H9 (cell line): Measurements from ENCODE around the gene SERPINE1. TPM values are rescaled to one million over a fixed set of nuclear protein-coding genes. Genes with fewer than 3 reads are reported as not detected.

Experiments used
- DNase-seq: peaks from one replicate; pipeline ENCODE4 v3.0.0-alpha.2; 2017
- H2AFZ ChIP-seq: one replicate; pipeline ENCODE4 v1.6.1; 2013; ENCODE audit warnings: mild to moderate bottlenecking, low read length, control low read depth, moderate library complexity
- H2AK5ac ChIP-seq: 2 replicates; pipeline ENCODE4 v1.6.1; 2013; ENCODE audit warnings: low read length, control low read depth, mixed read lengths; ENCODE audit not compliant: insufficient read length
- H2BK120ac ChIP-seq: one replicate; pipeline ENCODE4 v1.6.1; 2013; ENCODE audit warnings: low read depth, mild to moderate bottlenecking, low read length, control low read depth, inconsistent platforms; ENCODE audit not compliant: poor library complexity, severe bottlenecking
- H2BK12ac ChIP-seq: 2 replicates; pipeline ENCODE4 v1.6.1; 2013; ENCODE audit warnings: low read length, control low read depth, mixed read lengths, low read depth; ENCODE audit not compliant: insufficient read length
- H2BK15ac ChIP-seq: 2 replicates; pipeline ENCODE4 v1.6.1; 2013; ENCODE audit warnings: low read depth, low read length, control low read depth
- H2BK20ac ChIP-seq: one replicate; pipeline ENCODE4 v1.6.1; 2013; ENCODE audit warnings: low read depth, mild to moderate bottlenecking, low read length, control low read depth, inconsistent platforms; ENCODE audit not compliant: poor library complexity, severe bottlenecking
- H2BK5ac ChIP-seq: 2 replicates; pipeline ENCODE4 v1.6.1; 2013; ENCODE audit warnings: low read length, control low read depth, mixed read lengths; ENCODE audit not compliant: insufficient read length
- H3K14ac ChIP-seq: 2 replicates; pipeline ENCODE4 v1.6.1; 2013; ENCODE audit warnings: low read length, control low read depth; ENCODE audit not compliant: insufficient read depth
- H3K18ac ChIP-seq: 2 replicates; pipeline ENCODE4 v1.6.1; 2013; ENCODE audit warnings: low read depth, mild to moderate bottlenecking, mixed read lengths, low read length, control low read depth; ENCODE audit not compliant: insufficient read length
- H3K23ac ChIP-seq: 2 replicates; pipeline ENCODE4 v1.6.1; 2013; ENCODE audit warnings: low read length, control low read depth, mixed read lengths, low read depth; ENCODE audit not compliant: insufficient read length
- H3K23me2 ChIP-seq: 2 replicates; pipeline ENCODE4 v1.6.1; 2013; ENCODE audit warnings: low read depth, mild to moderate bottlenecking, mixed read lengths, low read length, control low read depth; ENCODE audit not compliant: insufficient read length, poor library complexity, severe bottlenecking
- H3K27ac ChIP-seq: 2 replicates; pipeline ENCODE4 v1.5.1; 2013; ENCODE audit warnings: low read length, control low read depth, mixed read lengths, low read depth; ENCODE audit not compliant: insufficient read length
- H3K27me3 ChIP-seq: 2 replicates; pipeline ENCODE4 v1.6.1; 2013; ENCODE audit warnings: low read length, control low read depth, inconsistent platforms; ENCODE audit not compliant: insufficient read depth
- H3K4ac ChIP-seq: 2 replicates; pipeline ENCODE4 v1.6.1; 2013; ENCODE audit warnings: low read depth, mild to moderate bottlenecking, control low read depth, inconsistent platforms, low read length, moderate library complexity
- H3K4me1 ChIP-seq: 2 replicates; pipeline ENCODE4 v1.6.1; 2013; ENCODE audit warnings: low read length, control low read depth, inconsistent platforms; ENCODE audit not compliant: insufficient read depth
- H3K4me2 ChIP-seq: 2 replicates; pipeline ENCODE4 v1.6.1; 2013; ENCODE audit warnings: low read length, control low read depth, mixed read lengths; ENCODE audit not compliant: insufficient read length, insufficient read depth
- H3K56ac ChIP-seq: 2 replicates; pipeline ENCODE4 v1.6.1; 2013; ENCODE audit warnings: low read depth, mild to moderate bottlenecking, mixed read lengths, low read length, control low read depth; ENCODE audit not compliant: insufficient read length
- H3K79me1 ChIP-seq: 2 replicates; pipeline ENCODE4 v1.6.1; 2013; ENCODE audit warnings: low read depth, mild to moderate bottlenecking, moderate library complexity, low read length, control low read depth, inconsistent platforms; ENCODE audit not compliant: insufficient read depth, poor library complexity, severe bottlenecking
- H3K79me2 ChIP-seq: 2 replicates; pipeline ENCODE4 v1.6.1; 2013; ENCODE audit warnings: low read length, control low read depth, inconsistent platforms; ENCODE audit not compliant: insufficient read depth
- H3K9ac ChIP-seq: 2 replicates; pipeline ENCODE4 v1.6.1; 2013; ENCODE audit warnings: low read length, control low read depth, mixed read lengths; ENCODE audit not compliant: insufficient read length; ENCODE audit errors: extremely low read depth
- H3K9me3 ChIP-seq: one replicate; pipeline ENCODE4 v1.6.1; 2013; ENCODE audit warnings: low read depth, low read length, inconsistent platforms; ENCODE audit not compliant: control insufficient read depth
- H3T11ph ChIP-seq: one replicate; pipeline ENCODE4 v1.6.1; 2013; ENCODE audit warnings: mild to moderate bottlenecking, low read length, control low read depth, inconsistent platforms
- H4K20me1 ChIP-seq: one replicate; pipeline ENCODE4 v1.6.1; 2013; ENCODE audit not compliant: control insufficient read depth, insufficient read length, insufficient read depth
- H4K5ac ChIP-seq: 2 replicates; pipeline ENCODE4 v1.6.1; 2013; ENCODE audit warnings: low read depth, mild to moderate bottlenecking, mixed read lengths, low read length, control low read depth; ENCODE audit not compliant: insufficient read length
- H4K8ac ChIP-seq: replicated peaks from 2 replicates; pipeline ENCODE4 v1.6.1; 2013; ENCODE audit warnings: low read length, control low read depth, mixed read lengths, low read depth; ENCODE audit not compliant: insufficient read length
- H4K91ac ChIP-seq: 2 replicates; pipeline ENCODE4 v1.6.1; 2013; ENCODE audit warnings: low read depth, mild to moderate bottlenecking, moderate library complexity, mixed read lengths, low read length, control low read depth; ENCODE audit not compliant: insufficient read length
- H3K27ac Mint-ChIP-seq, 3 experiments: 2 replicates in 2 of 3; 3 replicates in 1 of 3; pipeline ENCODE4 v1.8.0; 2020 to 2021; ENCODE audit warnings: mixed read lengths in 3 of 3, mild to moderate bottlenecking in 1 of 3, moderate library complexity in 1 of 3
- H3K27me3 Mint-ChIP-seq: 2 replicates; pipeline ENCODE4 v1.8.0; 2021; ENCODE audit warnings: low read depth, mild to moderate bottlenecking, moderate library complexity, mixed read lengths
- H3K36me3 Mint-ChIP-seq, 3 experiments: 2 replicates in 2 of 3; 3 replicates in 1 of 3; pipeline ENCODE4 v1.8.0; 2020 to 2021; ENCODE audit warnings: low read depth in 3 of 3, mixed read lengths in 3 of 3; ENCODE audit not compliant: insufficient read depth in 1 of 3
- H3K4me1 Mint-ChIP-seq, 2 experiments: 2 replicates each; pipeline ENCODE4 v1.8.0; 2020; ENCODE audit warnings: mixed read lengths in 2 of 2
- H3K4me3 Mint-ChIP-seq, 2 experiments: 2 replicates in 1 of 2; 3 replicates in 1 of 2; pipeline ENCODE4 v1.8.0; 2020 to 2021; ENCODE audit warnings: mild to moderate bottlenecking in 2 of 2, mixed read lengths in 2 of 2, moderate library complexity in 1 of 2
- H3K9me3 Mint-ChIP-seq, 2 experiments: 2 replicates in 1 of 2; 3 replicates in 1 of 2; pipeline ENCODE4 v1.8.0; 2020; ENCODE audit warnings: mild to moderate bottlenecking in 2 of 2, mixed read lengths in 2 of 2, moderate library complexity in 1 of 2
- CTCF ChIP-seq: fragments of 200-600 bp; sonication (generic); conservative IDR thresholded peaks from 3 replicates; pipeline ENCODE4 v1.8.0; 2021; ENCODE audit warnings: antibody characterized with exemption, mild to moderate bottlenecking
- WGBS: extraction: QIAGEN DNeasy Blood & Tissue Kit; methylation state at CpG from one replicate; pipeline ENCODE4 v1.1.7; 2013; ENCODE audit warnings: missing lambda C conversion rate, low lambda C conversion rate, mixed read lengths; ENCODE audit not compliant: insufficient read length; ENCODE audit errors: extremely low coverage; 5-methylcytosine and 5-hydroxymethylcytosine counted together
- total RNA-seq: library from RNA; stranded (reverse); gene quantifications from 2 replicates; pipeline ENCODE4 v1.2.1, GENCODE V29; 2021

SERPINE1 gene
- total RNA-seq, 1 experiment from 2014 or later = 11.5 TPM

GRCh38 chr7:101185258-101185839 lies 58.4 kb downstream of the SERPINE1 start:
- Mint-ChIP-seq H3K9me3 (no peaks in the 10 kb centered on the region), H3K4me3 (no peak overlapping the region), H3K27ac (no peak overlapping the region), H3K4me1 (peaks cover 11 to 13% of the 10 kb centered on the region in 2 experiments), H3K36me3 (no peaks in the 10 kb centered on the region), H3K27me3 (peaks cover 26% of the 10 kb centered on the region)
- Histone ChIP-seq H3K9ac (no peak overlapping the region), H3K27me3 (peaks cover 2% of the 10 kb centered on the region; the same call in 1 of the 2 replicates), H4K91ac (no peak overlapping the region), H2BK120ac (no peak overlapping the region), H4K20me1 (no peaks in the 10 kb centered on the region), H2BK5ac (no peak overlapping the region), H2BK12ac (no peak overlapping the region), H3K4ac (no peak overlapping the region), H4K8ac (no peak overlapping the region), H2BK20ac (no peak overlapping the region), H3K79me2 (no peaks in the 10 kb centered on the region), H3K23me2 (peaks cover 4% of the 10 kb centered on the region), H3K18ac (no peak overlapping the region), H3K4me2 (no peak overlapping the region), H3T11ph (no peak overlapping the region), H3K23ac (no peak overlapping the region), H3K27ac (no peak overlapping the region), H2AFZ (no peak overlapping the region), H3K14ac (no peak overlapping the region), H3K56ac (no peak overlapping the region), H4K5ac (no peak overlapping the region), H2BK15ac (no peak overlapping the region), H3K79me1 (no peaks in the 10 kb centered on the region), H2AK5ac (no peak overlapping the region), H3K9me3 (no peaks in the 10 kb centered on the region), H3K4me1 (no peaks in the 10 kb centered on the region; the same call in 1 of the 2 replicates)
- DNase-seq = no peak
- no CpG with 5 or more reads among the region's 5 CpGs for WGBS
- no peak for TF ChIP-seq CTCF
